ENCODE results near the gene RINL.

The RINL gene

GRCh38 chr19:38842439-38843174, 35.5 kb downstream of the RINL start:
- no peak overlapping the region for H3K4me3 ChIP-seq (ENCODE audit: control insufficient read depth, low read depth, low read length)
- DNase-seq (ENCODE audit: low read depth) = no peak
- TF ChIP-seq CTCF (conservative IDR thresholded peaks at IDR 0.05; ENCODE audit: control insufficient read depth, insufficient read depth, low read depth, low read length) = no peak

GRCh38 chr19:38841787-38842438, 36.2 kb downstream of the RINL start:
- no peak overlapping the region for H3K4me3 ChIP-seq (ENCODE audit: control insufficient read depth, low read depth, low read length)
- TF ChIP-seq CTCF (conservative IDR thresholded peaks at IDR 0.05; ENCODE audit: control insufficient read depth, insufficient read depth, low read depth, low read length) = no peak
- no peak for DNase-seq (ENCODE audit: low read depth)

- DNase-seq (ENCODE audit: low read depth) = no peak
- TF ChIP-seq CTCF (conservative IDR thresholded peaks at IDR 0.05; ENCODE audit: control insufficient read depth, insufficient read depth, low read depth, low read length) = no peak
- H3K4me3 ChIP-seq (ENCODE audit: control insufficient read depth, low read depth, low read length) = no peak overlapping the region
Observed at GRCh38 chr19:38841180-38841766, 36.8 kb downstream of the RINL start.

GRCh38 chr19:38840583-38840968, 37.5 kb downstream of the RINL start:
- no peak overlapping the region for H3K4me3 ChIP-seq (ENCODE audit: control insufficient read depth, low read depth, low read length)
- TF ChIP-seq CTCF (conservative IDR thresholded peaks at IDR 0.05; ENCODE audit: control insufficient read depth, insufficient read depth, low read depth, low read length) = no peak
- no peak for DNase-seq (ENCODE audit: low read depth)

- no peak for TF ChIP-seq CTCF (conservative IDR thresholded peaks at IDR 0.05; ENCODE audit: control insufficient read depth, insufficient read depth, low read depth, low read length)
- no peak overlapping the region for H3K4me3 ChIP-seq (ENCODE audit: control insufficient read depth, low read depth, low read length)
- no peak for DNase-seq (ENCODE audit: low read depth)
Observed at GRCh38 chr19:38839816-38840582, 38.1 kb downstream of the RINL start.

GRCh38 chr19:38838986-38839761, 38.9 kb downstream of the RINL start:
- TF ChIP-seq CTCF (conservative IDR thresholded peaks at IDR 0.05; ENCODE audit: control insufficient read depth, insufficient read depth, low read depth, low read length) = no peak
- DNase-seq (ENCODE audit: low read depth) = no peak
- H3K4me3 ChIP-seq (ENCODE audit: control insufficient read depth, low read depth, low read length) = no peak overlapping the region

Data from fibroblast of mammary gland (primary cell).